Activated gamma-delta T cell treated with Interleukin-2 at 50 U/mL for 16 hours (primary cell): Measurements from ENCODE around the gene MPO.

ENCODE experiments used
- DNase-seq: peaks from one replicate; pipeline ENCODE4 v3.0.0-alpha.2; 2020

MPO gene

GRCh38 chr17:58262149-58262548 is 18.6 kb downstream of the MPO start:
- no peak for DNase-seq

GRCh38 chr17:58254803-58255202 is 25.9 kb downstream of the MPO start:
- no peak for DNase-seq

GRCh38 chr17:58253082-58253481 is 27.7 kb downstream of the MPO start:
- DNase-seq: no peak

GRCh38 chr17:58252141-58252540 is 28.6 kb downstream of the MPO start:
- DNase-seq: no peak

GRCh38 chr17:58250344-58251011 is 30.3 kb downstream of the MPO start:
- DNase-seq: no peak

- DNase-seq: peak; percentile 75
These were observed 31.2 kb downstream of the MPO start for GRCh38 chr17:58249270-58250133.

- no peak for DNase-seq
These were observed 31.8 kb downstream of the MPO start for GRCh38 chr17:58248955-58249269.

GRCh38 chr17:58247511-58248363 is 33.0 kb downstream of the MPO start:
- DNase-seq: no peak

GRCh38 chr17:58246781-58247180 is 34.0 kb downstream of the MPO start:
- no peak for DNase-seq

GRCh38 chr17:58246104-58246740 is 34.5 kb downstream of the MPO start:
- DNase-seq: no peak

GRCh38 chr17:58245428-58246103 is 35.2 kb downstream of the MPO start:
- no peak for DNase-seq

- DNase-seq: no peak
These were observed 35.8 kb downstream of the MPO start for GRCh38 chr17:58244963-58245362.

GRCh38 chr17:58242171-58242784 is 38.5 kb downstream of the MPO start:
- DNase-seq: no peak

- no peak for DNase-seq
These were observed 40.7 kb downstream of the MPO start for GRCh38 chr17:58239987-58240386.

GRCh38 chr17:58238147-58238634 is 42.5 kb downstream of the MPO start, which contains the start of gene LPO:
LPO (plus strand) TSS chr17:58238584; CDS start chr17:58242980, 4,396 bp downstream.
- no peak for DNase-seq

GRCh38 chr17:58236394-58236793 is 44.3 kb downstream of the MPO start:
- DNase-seq: no peak

GRCh38 chr17:58235821-58236220 is 44.9 kb downstream of the MPO start:
- no peak for DNase-seq

- DNase-seq: no peak
These were observed 46.2 kb downstream of the MPO start for GRCh38 chr17:58234512-58234911.

- DNase-seq: no peak
These were observed 47.2 kb downstream of the MPO start for GRCh38 chr17:58233543-58233942.

- no peak for DNase-seq
These were observed 48.0 kb downstream of the MPO start for GRCh38 chr17:58232707-58233156.

- no peak for DNase-seq
These were observed 49.1 kb downstream of the MPO start for GRCh38 chr17:58231641-58232040.

- no peak for DNase-seq
These were observed 50.9 kb downstream of the MPO start for GRCh38 chr17:58229881-58230280.
